Prostate gland (tissue), 2 donors: Measurements from ENCODE around the gene PEX11G.

Source experiments
- CTCF ChIP-seq, 4 experiments: fragments of 200-600 bp in 2 of 4; fragments of 450-650 bp in 2 of 4; sonication (generic) in 2 of 4; IDR thresholded peaks; 1 replicate in 3 of 4; 2 replicates in 1 of 4; pipeline ENCODE4 v1.5.1; 2016 to 2019; ENCODE audit warnings: antibody characterized with exemption in 4 of 4, mild to moderate bottlenecking in 2 of 4, moderate library complexity in 2 of 4
- POLR2AphosphoS5 ChIP-seq: sonication (generic); formaldehyde crosslinking; IDR thresholded peaks from one replicate; pipeline ENCODE4 v1.6.1; 2017; ENCODE audit warnings: antibody characterized with exemption

GRCh38 chr19:7520131-7521051, 31.6 kb upstream of the PEX11G start:
- TF ChIP-seq CTCF (IDR thresholded peaks at IDR 0.05) = no peak
- no peak for TF ChIP-seq POLR2AphosphoS5
